Measurements from ENCODE around the gene PTPRG.

PTPRG gene

DNA sequence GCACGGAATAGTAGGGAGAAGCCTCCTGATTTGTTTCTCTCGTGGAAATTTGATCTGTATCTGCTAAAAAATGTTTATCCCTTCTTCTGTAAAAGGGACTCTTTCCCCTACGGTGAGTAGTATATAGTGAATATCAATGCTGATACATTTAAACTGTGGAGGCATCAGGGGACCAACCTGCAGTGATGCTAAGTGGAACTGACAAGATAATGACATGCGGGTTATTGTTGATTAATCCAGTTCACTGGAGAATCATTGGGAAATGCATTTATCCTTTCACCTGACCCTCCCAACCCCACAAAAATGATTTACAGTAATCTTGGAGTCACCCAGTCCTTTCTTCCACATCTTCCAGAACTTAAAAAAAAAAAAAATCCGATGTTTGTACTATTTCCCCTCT, 264.8 kb downstream of the PTPRG start:
- DNase-seq (ENCODE audit: low read depth in 2 of 2) = no peak

DNA sequence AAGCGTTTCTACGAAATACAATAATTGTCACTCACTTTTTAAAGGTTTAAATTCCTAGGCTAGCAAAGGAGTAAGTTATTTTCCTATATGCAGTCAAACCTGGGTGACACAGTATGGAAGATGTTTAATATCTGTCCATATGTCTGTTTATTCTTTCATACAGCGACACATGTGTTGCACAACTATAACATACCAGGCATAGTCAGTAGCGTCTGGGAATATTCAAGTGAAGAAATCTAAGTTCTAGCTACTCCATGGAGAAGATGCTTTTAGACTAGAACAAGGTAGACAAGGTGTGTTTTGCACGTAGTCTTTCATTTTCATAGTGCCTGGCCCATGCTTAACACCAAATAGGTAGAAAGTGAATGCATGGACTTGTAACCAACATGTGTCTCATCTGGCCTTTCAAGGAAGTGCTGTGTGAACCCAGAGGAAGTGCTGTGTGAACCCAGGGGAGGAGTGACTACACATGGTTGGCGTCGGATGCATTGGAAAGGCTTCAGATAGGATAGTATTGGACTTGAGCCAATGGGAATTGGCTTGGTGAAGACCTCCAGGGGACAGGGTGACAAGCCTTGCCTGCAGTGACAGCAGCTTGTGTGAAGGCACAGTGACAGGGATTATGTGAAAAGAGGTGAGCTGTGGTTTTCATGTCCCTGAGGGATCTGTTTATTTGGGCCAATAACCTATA, 267.0 kb downstream of the PTPRG start:
- DNase-seq (ENCODE audit: low read depth in 2 of 2) = no peak

GRCh38 chr3:61828880-61829721, 267.7 kb downstream of the PTPRG start:
- DNase-seq (ENCODE audit: low read depth in 2 of 2) = no peak

DNA sequence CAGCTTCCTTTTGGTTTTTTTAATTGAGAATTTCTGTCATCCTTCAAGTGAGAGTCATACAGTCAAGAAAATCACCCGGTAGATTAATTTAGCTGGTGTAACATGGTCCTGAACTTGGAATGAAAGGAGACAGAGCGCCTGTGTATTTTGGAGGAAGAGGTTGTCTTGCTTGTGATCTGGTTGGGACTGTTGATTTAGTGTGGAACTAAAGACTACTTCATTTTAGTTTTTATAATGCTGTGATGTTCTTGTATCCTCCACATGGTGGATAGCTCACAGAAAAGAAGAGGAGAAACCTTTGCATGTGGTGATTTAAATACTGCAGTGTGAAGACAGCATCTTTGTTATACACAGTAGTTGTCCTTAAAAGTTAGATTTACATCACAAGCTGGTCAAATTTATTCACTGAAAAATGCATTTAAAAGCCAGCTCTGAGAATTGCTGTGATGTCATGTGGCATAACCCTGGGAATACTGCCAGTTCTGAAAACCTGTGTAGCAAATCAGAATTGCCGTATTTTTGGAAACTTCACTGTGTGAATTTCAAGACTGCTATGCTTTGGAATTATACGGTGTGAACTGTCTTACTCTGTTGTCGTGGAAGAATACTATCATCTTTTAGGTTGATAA, 268.5 kb downstream of the PTPRG start:
- no peak for DNase-seq (ENCODE audit: low read depth in 2 of 2)

DNA sequence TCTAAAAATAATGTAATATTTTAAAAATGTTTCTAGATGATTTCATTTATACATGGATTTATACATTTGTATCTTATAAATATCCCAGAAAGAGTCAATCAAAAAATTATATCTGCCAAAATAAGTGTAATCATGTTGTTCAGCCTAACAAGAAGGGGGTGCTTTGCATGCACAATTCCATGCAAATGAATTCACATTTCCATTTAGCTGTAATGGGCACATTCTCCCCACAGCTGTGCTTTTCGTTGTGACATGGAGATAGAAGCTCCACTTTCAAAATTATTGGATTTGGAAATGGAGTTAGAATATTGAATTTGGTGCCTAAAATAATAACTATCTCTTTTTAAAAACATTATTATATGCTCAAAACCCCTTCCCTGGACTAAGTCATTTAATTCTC, 270.6 kb downstream of the PTPRG start:
- no peak for DNase-seq (ENCODE audit: low read depth in 2 of 2)

DNA sequence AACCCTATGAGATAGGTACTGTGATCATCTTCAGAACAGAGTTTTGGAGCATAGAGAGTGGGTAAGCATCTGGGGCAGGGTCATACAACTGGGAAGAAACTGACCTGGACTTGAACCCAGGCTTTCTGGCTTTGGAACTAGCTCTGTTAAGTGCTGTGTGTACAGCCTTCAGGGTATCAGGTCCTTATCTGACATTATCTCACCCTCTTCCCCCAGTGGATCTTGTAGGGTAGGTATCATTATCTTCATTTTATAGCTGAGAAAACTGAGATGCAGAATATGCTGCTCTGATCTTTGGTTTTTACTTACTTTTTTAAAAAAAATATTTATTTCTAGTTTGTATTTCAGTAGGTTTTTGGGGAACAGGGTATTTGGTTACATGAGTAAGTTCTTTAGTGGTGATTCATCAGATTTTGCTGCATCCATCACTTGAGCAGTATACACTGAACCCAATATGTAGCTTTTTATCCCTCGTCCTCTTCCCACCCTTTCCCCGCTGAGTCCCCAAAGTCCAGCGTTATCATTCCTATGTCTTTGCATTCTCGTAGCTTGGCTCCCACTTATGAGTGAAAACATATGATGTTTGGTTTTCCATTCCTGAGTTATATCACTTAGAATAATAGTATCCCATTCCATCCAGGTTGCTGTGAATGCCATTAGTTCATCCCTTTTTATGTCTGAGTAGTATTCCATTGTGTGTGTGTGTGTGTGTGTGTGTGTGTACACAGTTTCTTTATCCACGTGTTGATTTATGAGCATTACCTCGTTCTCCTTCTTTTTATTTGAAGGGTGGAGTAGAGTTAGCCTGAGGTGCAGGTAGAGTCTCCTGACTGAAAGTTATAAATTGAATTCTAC, 271.2 kb downstream of the PTPRG start:
- no peak for DNase-seq (ENCODE audit: low read depth in 2 of 2)

DNA sequence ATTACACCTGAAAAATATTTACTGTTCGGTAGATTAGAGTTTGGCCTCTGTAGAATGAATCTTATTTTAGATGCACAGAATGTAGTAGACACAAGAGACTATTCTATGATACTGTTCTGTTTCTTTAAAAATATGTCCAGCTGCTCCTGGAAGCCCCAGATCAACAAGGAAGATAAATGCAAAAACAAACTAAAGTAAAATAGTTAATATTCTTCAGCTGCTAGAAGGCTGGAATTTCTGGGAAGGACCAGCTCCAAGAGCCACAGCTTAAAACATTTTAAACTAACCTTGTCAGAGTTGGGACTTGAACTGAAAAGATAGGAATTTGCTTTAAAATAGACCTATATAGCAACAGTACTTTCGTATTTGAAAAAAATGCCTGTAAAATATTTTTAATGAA, 277.9 kb downstream of the PTPRG start:
- no peak for DNase-seq (ENCODE audit: low read depth in 2 of 2)

DNA sequence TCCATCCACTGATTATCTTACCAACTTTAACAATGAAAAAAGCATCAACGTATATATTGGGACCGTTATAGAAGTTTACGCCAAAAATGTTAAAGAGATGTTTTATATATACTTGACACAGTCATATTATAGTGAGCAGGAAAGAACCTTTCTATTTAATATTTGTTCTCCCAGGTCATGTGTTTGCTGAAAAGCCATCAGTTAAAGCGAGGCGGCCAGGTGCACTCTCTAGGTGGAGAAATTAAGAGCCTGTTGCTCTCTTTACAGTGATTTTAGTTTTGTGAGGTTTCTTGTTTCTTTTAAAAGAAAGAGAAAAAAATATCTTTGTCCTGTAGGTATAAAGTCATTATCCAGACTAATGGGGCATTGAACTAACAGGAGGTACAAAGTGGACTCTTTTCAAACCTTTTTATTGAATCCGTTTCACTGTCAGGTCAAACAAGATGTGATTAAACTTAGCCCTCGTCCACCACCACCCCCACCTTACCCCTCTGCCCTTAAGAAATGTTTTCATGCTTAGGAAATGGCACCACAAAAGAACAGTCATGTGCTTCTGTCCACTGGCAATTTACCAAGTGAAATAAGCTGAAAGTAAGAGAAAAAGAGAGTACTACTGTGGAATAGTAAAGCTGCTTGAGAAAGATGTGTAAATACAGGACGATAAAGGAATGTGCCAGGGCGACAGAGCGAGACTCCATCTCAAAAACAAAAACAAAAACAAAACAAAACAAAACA, 279.9 kb downstream of the PTPRG start:
- DNase-seq (ENCODE audit: low read depth in 2 of 2) = no peak

DNA sequence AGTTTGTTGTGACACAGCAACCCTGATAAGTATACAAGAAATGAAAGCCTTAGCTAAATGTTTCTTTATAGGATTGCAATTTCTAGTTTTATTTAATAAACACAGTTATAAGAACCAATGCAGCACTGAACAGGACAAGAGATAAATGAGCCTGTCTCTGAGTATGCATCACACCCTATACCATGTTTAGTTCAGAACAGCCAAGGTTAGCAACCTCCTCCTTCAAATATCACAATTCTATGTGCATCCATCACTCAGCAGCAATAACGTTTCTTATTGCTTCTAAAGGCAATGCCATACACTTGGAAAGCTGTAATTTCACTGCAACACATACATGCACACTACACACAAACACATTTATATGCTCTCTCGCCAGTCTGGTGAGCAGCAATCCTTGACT, 280.6 kb downstream of the PTPRG start:
- DNase-seq (ENCODE audit: low read depth in 2 of 2) = no peak

DNA sequence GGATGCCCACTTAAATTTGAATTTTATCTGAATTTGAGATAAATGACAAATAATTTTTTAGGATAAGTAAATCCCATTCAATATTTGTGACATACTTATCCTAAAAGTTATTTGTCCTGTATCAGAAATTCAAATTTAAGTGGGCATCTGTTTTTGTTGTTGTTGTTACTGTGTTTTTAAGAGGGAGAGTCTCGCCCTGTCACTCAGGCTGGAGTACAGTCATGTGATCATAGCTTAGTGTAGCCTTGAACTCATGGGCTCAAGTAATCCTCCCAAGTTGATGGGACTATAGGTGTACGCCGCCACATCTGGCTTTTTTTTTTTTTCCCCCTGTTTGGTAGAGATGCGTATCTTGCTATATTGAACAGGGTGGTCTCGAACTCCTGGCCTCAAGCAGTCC, 283.0 kb downstream of the PTPRG start:
- DNase-seq (ENCODE audit: low read depth in 2 of 2) = no peak

- DNase-seq (ENCODE audit: low read depth in 2 of 2) = no peak
Measured at GRCh38 chr3:61846488-61846887, 285.1 kb downstream of the PTPRG start.

- no peak for DNase-seq (ENCODE audit: low read depth in 2 of 2)
Measured at GRCh38 chr3:61847784-61848462, 286.6 kb downstream of the PTPRG start.

DNA sequence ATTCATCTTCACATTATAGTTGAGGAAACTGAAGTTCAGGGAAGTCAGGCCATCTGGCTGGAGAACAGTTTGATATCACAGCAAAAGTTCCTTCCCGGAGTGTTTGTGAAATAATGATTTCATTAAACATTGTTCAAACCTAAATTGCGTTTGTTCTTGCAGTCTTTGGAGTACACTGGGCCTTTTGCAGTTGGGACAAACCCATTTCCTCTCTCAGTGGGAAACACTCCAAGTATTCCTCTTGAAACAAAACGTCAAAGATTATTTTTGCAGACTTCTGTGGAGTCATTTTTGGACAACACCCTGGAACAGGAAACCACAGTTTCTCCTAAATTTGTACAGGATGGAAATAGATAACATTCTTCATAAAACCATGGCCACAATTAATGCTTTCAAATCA, 287.5 kb downstream of the PTPRG start:
- DNase-seq (ENCODE audit: low read depth in 2 of 2) = no peak

DNA sequence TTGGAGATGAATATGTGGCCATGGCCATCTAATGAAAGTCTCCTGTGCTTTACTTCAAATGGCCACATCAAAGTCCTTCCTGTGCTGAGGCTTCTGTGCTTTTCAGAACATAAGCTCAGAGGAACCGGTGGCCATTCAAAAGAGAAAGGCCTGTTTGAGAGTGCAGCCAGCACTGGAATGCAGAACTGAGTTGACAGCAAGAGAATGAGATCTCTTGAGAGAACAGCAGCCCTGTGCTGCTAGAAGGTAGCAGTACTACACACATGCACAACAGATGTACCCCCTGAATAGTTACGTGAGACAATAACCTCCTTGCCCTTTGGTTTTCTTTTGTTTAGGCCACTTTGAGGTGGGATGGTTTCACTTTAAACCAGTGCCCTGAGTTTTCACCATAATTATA, 292.5 kb downstream of the PTPRG start:
- DNase-seq (ENCODE audit: low read depth in 2 of 2) = no peak

GRCh38 chr3:61855211-61855610, 293.8 kb downstream of the PTPRG start:
- no peak for DNase-seq (ENCODE audit: low read depth in 2 of 2)

DNA sequence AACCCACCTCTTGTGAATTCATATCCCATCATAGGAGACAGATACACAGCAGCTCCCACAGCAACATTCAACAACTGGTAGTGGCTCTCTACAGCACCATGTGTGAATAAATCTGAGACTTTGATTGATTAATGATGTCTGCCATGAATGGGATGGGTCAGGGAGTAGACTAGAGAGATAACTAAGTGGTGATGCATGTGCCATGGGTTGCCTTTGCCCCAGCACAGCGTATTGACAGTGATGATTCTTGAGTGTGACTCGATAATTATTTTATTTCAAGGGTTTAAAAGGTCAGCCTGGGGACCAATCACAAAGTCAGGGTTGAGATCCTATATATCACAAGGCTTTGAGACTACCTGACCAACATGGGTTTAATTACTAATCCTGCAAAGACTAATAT, 295.9 kb downstream of the PTPRG start:
- DNase-seq (ENCODE audit: low read depth in 2 of 2) = no peak

- no peak for DNase-seq (ENCODE audit: low read depth in 2 of 2)
Measured at GRCh38 chr3:61858054-61858453, 296.7 kb downstream of the PTPRG start.

DNA sequence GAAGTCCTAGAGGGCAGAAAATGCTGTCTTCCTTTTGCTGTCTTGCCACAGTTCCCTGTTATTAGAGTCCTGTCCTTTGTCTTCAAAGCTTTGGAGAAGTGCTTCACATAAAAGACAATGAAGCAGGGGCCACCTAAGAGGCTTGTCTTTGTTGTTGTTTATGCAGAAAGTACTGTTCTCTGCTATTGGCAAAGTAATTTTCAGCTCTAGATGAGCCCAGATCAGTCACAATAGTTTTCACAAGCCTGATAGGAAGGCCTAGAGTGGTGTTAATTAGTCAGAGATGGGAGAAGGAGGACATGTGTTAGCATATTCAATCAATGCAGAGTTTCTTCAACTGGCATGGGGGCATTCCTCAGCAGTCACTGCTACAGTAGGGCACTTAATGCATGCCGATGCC, 300.0 kb downstream of the PTPRG start:
- DNase-seq (ENCODE audit: low read depth in 2 of 2) = no peak

DNA sequence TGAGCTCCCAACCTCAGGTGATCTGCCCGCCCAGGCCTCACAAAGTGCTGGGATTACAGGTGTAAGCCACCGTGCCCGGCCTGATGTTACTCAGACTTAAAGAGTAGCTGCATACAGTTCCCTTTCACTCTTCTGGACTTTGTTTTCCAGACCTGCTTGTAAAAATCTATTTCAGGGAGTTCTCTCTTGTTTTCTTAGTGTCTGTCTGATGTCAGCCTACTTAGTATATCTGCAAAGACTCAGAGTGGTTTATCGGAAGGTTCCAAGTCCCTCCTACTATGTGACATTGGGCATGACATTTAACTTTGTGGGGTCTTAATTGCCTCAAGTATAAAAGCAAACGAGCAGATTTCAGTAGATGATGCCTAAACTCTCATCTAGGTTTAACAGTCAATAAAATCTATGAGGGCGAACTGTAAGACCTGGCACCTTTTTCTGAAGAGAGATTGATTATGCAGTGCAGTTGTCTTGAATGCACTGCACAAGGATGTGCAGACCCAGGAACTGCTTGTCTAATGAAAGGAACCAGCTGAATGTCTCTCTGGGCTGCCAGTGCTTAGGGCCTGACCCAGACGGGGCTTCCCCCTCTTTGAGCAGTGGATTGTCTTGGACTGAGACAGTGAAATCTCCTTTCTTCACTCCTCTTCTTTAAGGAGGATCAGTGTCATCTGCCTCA, 301.4 kb downstream of the PTPRG start:
- DNase-seq (ENCODE audit: low read depth in 2 of 2) = no peak

DNA sequence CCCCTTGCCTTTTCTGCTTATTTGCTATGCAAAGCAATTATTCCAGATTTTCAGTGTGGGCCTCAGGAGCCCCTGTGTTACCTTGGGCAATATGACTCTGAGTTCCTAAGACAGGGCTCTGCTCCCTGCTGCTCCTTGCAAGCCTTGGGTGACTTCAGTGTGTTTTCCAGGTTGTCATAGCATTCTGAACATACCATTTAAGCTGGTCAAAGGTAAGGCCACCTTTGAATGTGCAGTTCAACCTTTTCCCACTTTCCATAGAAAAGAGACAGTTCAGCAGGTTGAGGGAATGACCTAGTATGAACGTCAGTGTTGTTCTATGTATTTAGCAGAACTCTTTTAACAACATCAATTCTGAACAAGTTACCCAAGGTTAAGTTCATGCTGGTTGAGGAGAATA, 302.2 kb downstream of the PTPRG start:
- DNase-seq (ENCODE audit: low read depth in 2 of 2) = no peak
